Ovary (tissue), 9 donors: ENCODE measurements around the gene SYT2. TPM values are rescaled to one million over a fixed set of nuclear protein-coding genes. Genes with fewer than 3 reads are reported as not detected.
"Not testable (repeated sequence)": the region's sequence is repeated elsewhere in the genome, so short reads cannot be mapped to it uniquely, and the experiment has no call there.

Experiments
- DNase-seq, 5 donors: peaks; one replicate each; pipeline ENCODE4 v3.0.0-alpha.2; 2019 to 2020
- H3K27ac ChIP-seq, 2 donors: fragments of 200-600 bp; one replicate each; pipeline versions ENCODE4 v1.5.1 to v1.8.0; 2019 to 2022
- H3K27me3 ChIP-seq: fragments of 200-600 bp; one replicate; pipeline ENCODE4 v1.8.0; 2022
- H3K36me3 ChIP-seq: fragments of 200-600 bp; sonication (generic); one replicate; pipeline ENCODE4 v1.5.1; 2019
- H3K4me1 ChIP-seq: one replicate; pipeline ENCODE4 v1.8.1; 2013; ENCODE audit warnings: mild to moderate bottlenecking, moderate library complexity; ENCODE audit not compliant: insufficient read depth
- H3K4me3 ChIP-seq: fragments of 200-600 bp; sonication (generic); one replicate; pipeline ENCODE4 v1.5.1; 2017
- H3K9me3 ChIP-seq, 2 donors: fragments of 200-600 bp in 1 of 2; sonication (generic) in 1 of 2; one replicate each; pipeline versions ENCODE4 v1.5.1 to v1.8.1; 2013 to 2019; ENCODE audit warnings: mild to moderate bottlenecking in 1 of 2, moderate library complexity in 1 of 2
- CTCF ChIP-seq, 3 donors: fragments of 450-650 bp in 2 of 3; fragments of 200-600 bp in 1 of 3; IDR thresholded peaks; one replicate each; pipeline versions ENCODE4 v1.5.1 to v1.8.0; 2016 to 2022; ENCODE audit warnings: antibody characterized with exemption in 3 of 3, mild to moderate bottlenecking in 1 of 3
- EP300 ChIP-seq: sonication (generic); formaldehyde crosslinking; IDR thresholded peaks from one replicate; pipeline ENCODE4 v1.6.1; 2017; ENCODE audit warnings: antibody characterized with exemption
- POLR2A ChIP-seq: fragments of 450-650 bp; IDR thresholded peaks from one replicate; pipeline ENCODE4 v1.6.1; 2017; ENCODE audit warnings: antibody characterized with exemption, mild to moderate bottlenecking, moderate library complexity
- WGBS, 3 donors: extraction: QIAGEN DNeasy Blood & Tissue Kit in 1 of 3; methylation state at CpG; one replicate each; pipeline versions ENCODE4 v1.1.5 to v1.1.7; 2013 to 2017; 5-methylcytosine and 5-hydroxymethylcytosine counted together
- intact Hi-C, 4 donors: fragments of 100-400 bp; cut with DNase I; formaldehyde crosslinking; loops; one replicate each; pipeline versions ENCODE4 v1.11.0 to v1.15.1; 2022 to 2023
- polyA plus RNA-seq, 2 donors: library from polyadenylated mRNA; stranded (reverse); fragments of 200-250 nt in 1 of 2; fragments of 350-450 nt in 1 of 2; fragmentation: Illumina TruSeq in 1 of 2; extraction: RNeasy Lipid Tissue Mini Kit (QIAGEN cat#74804) in 1 of 2; gene quantifications; one replicate each; pipeline ENCODE4 v1.2.3, GENCODE V29; 2013 to 2014
- total RNA-seq, 7 donors: library from RNA; depleted of rRNA in 2 of 7; stranded (reverse); fragments of >200 nt in 2 of 7; fragmentation: NEBNext Ultra II Directional in 3 of 7; extraction: Animal tissue kit (Norgen Biotek cat#: 25700) in 3 of 7; gene quantifications; one replicate each; pipeline versions ENCODE4 v1.1.0 to v1.2.4, GENCODE V29; 2016 to 2023
- donor health status: DM: no; HTN: no; CAD: no; lungs with moderate emphysema.
- donor health status: DM: no; HTN: no; CAD: no.
- donor health status: Bipolar disorder and iron deficiency.
- donor health status: DM: yes; HTN: yes; CAD: no.
- donor health status: DM: no; HTN: no; CAD: no.
- donor health status: DM: yes; HTN: yes; CAD: no.

Gene SYT2
- total and polyA plus RNA-seq, 9 donors, result 0.34 to 5.5 (median 0.57) TPM; not detected in 1

GRCh38 chr1:202630541-202630940 lies 79.7 kb downstream of the SYT2 start:
- 78 to 81% (median 81%) methylated on average over 6 of the region's 6 CpGs for WGBS, 3 donors
- no peak overlapping the region for H3K27ac ChIP-seq
- H3K4me1 ChIP-seq, result no peaks in the 10 kb centered on the region
- H3K9me3 ChIP-seq, result no peaks in the 10 kb centered on the region
- DNase-seq, result peak in 1 of 5 donors; percentile 16
- no peak overlapping the region for H3K4me3 ChIP-seq
- intact Hi-C loops, result loop anchor here in 1 of 4 donors (5.0 kb wide), 1 partner anchor 87 kb away; no protein-coding TSS in a partner anchor
- no peak for TF ChIP-seq POLR2A
- H3K27me3 ChIP-seq, result no peaks in the 10 kb centered on the region
- H3K36me3 ChIP-seq, result no peaks in the 10 kb centered on the region

- 74% methylated on average over 6 of the region's 6 CpGs for WGBS, 3 donors
- not testable (repeated sequence) for H3K27me3 ChIP-seq, H3K4me1 ChIP-seq, H3K9me3 ChIP-seq, H3K4me3 ChIP-seq, H3K36me3 ChIP-seq, H3K27ac ChIP-seq
- intact Hi-C loops, result loop anchor here in 1 of 4 donors (5.0 kb wide), 1 partner anchor 87 kb away; no protein-coding TSS in a partner anchor
- peak in 1 of 5 donors; percentile 4 for DNase-seq
Measured at GRCh38 chr1:202630096-202630495, 80.2 kb downstream of the SYT2 start.

- 73 to 90% (median 89%) methylated on average over 2 of the region's 2 CpGs for WGBS, 3 donors
- intact Hi-C loops, result loop anchor here in 1 of 4 donors (10.0 kb wide), 1 partner anchor 55 kb away; no protein-coding TSS in a partner anchor
- peak in 1 of 5 donors; percentile 5 for DNase-seq
Measured at GRCh38 chr1:202629257-202629811, 80.9 kb downstream of the SYT2 start.

GRCh38 chr1:202628646-202629215 lies 81.5 kb downstream of the SYT2 start:
- Histone ChIP-seq H3K4me3 (no peak overlapping the region), H3K36me3 (no peaks in the 10 kb centered on the region), H3K27me3 (no peaks in the 10 kb centered on the region), H3K27ac (no peak overlapping the region), H3K9me3 (no peaks in the 10 kb centered on the region), H3K4me1 (peaks cover 2% of the 10 kb centered on the region)
- peak in 1 of 5 donors; percentile 25 for DNase-seq
- TF ChIP-seq EP300 (no peak), POLR2A (no peak), CTCF (IDR thresholded peaks at IDR 0.05) (no peak)
- intact Hi-C loops, result loop anchor here in 1 of 4 donors (10.0 kb wide), 1 partner anchor 54 kb away; no protein-coding TSS in a partner anchor
- 74 to 88% (median 83%) methylated on average over 7 of the region's 7 CpGs for WGBS, 3 donors

More at GRCh38 chr1:202629257-202629811, 80.9 kb downstream of the SYT2 start:
- H3K36me3 ChIP-seq, H3K4me1 ChIP-seq, H3K9me3 ChIP-seq, H3K4me3 ChIP-seq, H3K27me3 ChIP-seq, H3K27ac ChIP-seq: not testable (repeated sequence)

- TF ChIP-seq CTCF (IDR thresholded peaks at IDR 0.05) (no peak), POLR2A (no peak), EP300 (no peak)
- H3K27ac ChIP-seq, result no peak overlapping the region
- H3K36me3 ChIP-seq, result no peaks in the 10 kb centered on the region
- 81 to 83% (median 83%) methylated on average over 13 of the region's 13 CpGs for WGBS, 3 donors
- no peak for DNase-seq
- no peaks in the 10 kb centered on the region for H3K27me3 ChIP-seq
- intact Hi-C loops, result loop anchor here in 1 of 4 donors (10.0 kb wide), 1 partner anchor 53 kb away; no protein-coding TSS in a partner anchor
- no peak overlapping the region for H3K4me3 ChIP-seq
- H3K9me3 ChIP-seq, result no peaks in the 10 kb centered on the region
- peaks cover 5% of the 10 kb centered on the region for H3K4me1 ChIP-seq
Measured at GRCh38 chr1:202627841-202628565, 82.3 kb downstream of the SYT2 start.

- not testable (repeated sequence) for H3K36me3 ChIP-seq, H3K4me3 ChIP-seq, H3K9me3 ChIP-seq, H3K27ac ChIP-seq, H3K4me1 ChIP-seq, DNase-seq, H3K27me3 ChIP-seq
- intact Hi-C loops, result loop anchor here in 1 of 4 donors (10.0 kb wide), 1 partner anchor 52 kb away; no protein-coding TSS in a partner anchor
- WGBS, 3 donors, result 66 to 69% (median 66%) methylated on average over 7 of the region's 7 CpGs
Measured at GRCh38 chr1:202627036-202627435, 83.2 kb downstream of the SYT2 start.
